ENCODE measurements around the gene SHD.
"Not testable (repeated sequence)": the region's sequence is repeated elsewhere in the genome, so short reads cannot be mapped to it uniquely, and the experiment has no call there.

Gene SHD

DNA sequence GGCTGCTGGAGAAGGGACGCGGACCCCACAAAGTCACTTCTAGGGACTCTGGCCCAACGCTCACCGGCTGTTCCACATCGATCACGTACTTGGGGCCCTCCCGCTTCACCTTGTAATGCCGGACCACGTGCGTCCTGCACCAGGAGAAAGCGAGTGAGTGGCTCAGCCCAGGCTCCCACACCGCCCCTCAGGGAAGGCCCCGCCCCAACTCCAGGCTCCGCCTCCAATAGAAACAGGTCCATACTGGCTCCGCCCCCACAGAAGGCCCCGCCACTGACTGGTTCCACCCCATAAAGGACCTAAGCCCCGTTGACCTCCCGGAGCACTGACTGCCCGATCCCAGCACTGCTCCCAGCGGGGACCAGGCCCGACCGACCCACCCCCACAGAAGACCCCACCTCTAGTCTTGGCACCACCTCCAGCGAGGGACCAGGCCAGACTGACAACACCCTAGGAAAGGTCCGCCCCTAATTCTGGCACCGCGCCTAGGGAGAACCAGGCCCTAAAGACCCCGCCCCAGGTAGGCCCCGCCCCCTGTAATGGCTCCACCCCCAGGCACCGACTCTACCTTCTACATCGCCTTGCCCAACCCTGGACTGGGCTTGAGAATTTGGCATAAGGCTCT is 48.3 kb downstream of the SHD start:
- Histone ChIP-seq H3K27ac (ENCODE audit: low read length) (no peak overlapping the region), H3K36me3 (ENCODE audit: control insufficient read depth, insufficient read depth, low read length) (peaks cover 3% of the 10 kb centered on the region; the same call in 1 of the 2 replicates), H3K9me3 (ENCODE audit: control insufficient read depth, insufficient read depth, low read length) (no peaks in the 10 kb centered on the region), H3K27me3 (ENCODE audit: control insufficient read depth, insufficient read depth, low read length) (no peaks in the 10 kb centered on the region), H3K4me1 (ENCODE audit: control insufficient read depth, insufficient read depth, low read length) (peaks cover 4% of the 10 kb centered on the region; the same call in 1 of the 2 replicates), H3K4me3 (ENCODE audit: low read length) (peak overlapping the region; percentile 49; the same call in 1 of the 2 replicates)
- DNase-seq (ENCODE audit: low read depth, low spot score): peak; percentile 78
- no CpG with 5 or more reads among the region's 30 CpGs for WGBS (ENCODE audit: insufficient coverage, insufficient read length)

DNA sequence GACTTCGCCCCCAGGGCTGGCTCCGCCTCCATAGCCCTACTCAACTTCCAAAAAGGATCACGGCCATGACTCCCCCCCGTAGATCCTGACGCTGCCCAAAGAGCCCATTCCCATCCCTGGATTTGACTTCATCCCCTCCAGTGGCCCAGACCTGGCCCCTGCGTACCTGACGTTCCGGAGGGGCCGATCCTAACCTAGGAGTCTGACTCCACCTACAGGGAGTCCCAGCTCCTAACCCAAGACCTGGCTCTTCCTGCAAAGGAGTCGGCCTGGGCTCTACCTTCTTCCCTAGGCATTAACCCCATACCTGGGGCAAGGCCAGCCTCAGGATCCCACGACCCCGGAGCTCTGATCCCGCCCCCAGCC is 48.8 kb downstream of the SHD start:
- DNase-seq (ENCODE audit: low read depth, low spot score): no peak
- Histone ChIP-seq H3K36me3 (ENCODE audit: control insufficient read depth, insufficient read depth, low read length) (peaks cover 2% of the 10 kb centered on the region; the same call in 1 of the 2 replicates), H3K9me3 (ENCODE audit: control insufficient read depth, insufficient read depth, low read length) (no peaks in the 10 kb centered on the region), H3K27me3 (ENCODE audit: control insufficient read depth, insufficient read depth, low read length) (no peaks in the 10 kb centered on the region), H3K4me1 (ENCODE audit: control insufficient read depth, insufficient read depth, low read length) (peaks cover 4% of the 10 kb centered on the region; the same call in 1 of the 2 replicates), H3K27ac (ENCODE audit: low read length) (no peak overlapping the region), H3K4me3 (ENCODE audit: low read length) (peak overlapping the region; percentile 21; the same call in 1 of the 2 replicates)
- WGBS (ENCODE audit: insufficient coverage, insufficient read length): no CpG with 5 or more reads among the region's 13 CpGs

DNA sequence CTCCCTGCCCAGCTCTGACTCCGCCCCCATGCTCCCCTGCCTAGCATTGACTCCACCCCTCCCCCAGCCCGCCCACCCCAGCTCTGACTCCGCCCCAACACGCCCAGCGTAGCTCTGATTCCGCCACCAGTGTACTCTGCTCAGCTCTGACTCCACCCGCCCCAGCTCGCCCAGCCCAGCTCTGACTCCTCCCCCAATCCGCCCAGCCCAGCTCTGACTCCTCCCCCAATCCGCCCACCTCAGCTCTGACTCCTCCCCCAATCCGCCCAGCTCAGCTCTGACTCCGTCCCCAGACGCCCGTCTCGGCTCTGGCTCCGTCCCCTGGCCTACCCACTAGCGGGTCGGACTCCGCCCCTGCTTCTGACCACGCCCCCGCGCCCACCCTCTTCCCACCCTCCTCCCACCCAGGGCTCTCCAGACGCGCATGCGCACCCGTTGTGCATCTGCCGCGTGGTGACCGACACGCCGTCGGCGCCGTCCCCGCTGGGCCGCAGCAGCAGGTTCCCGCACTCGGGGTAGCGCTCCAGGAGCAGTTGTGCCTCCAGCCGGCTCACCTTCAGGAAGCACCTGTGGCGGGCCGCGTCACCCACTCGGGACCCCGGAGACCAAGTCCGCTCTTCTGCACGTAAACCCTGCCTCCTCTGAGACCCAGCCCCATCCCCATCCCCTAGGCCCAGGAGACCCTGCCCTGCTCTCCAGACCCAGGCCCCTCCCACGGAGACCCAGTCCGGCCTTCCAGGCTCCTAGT is 49.4 kb downstream of the SHD start:
- H3K4me3 ChIP-seq (ENCODE audit: low read length): peak overlapping the region; percentile 64; the same call in 1 of the 2 replicates
- H3K27me3 ChIP-seq (ENCODE audit: control insufficient read depth, insufficient read depth, low read length): no peaks in the 10 kb centered on the region
- H3K27ac ChIP-seq (ENCODE audit: low read length): no peak overlapping the region
- no CpG with 5 or more reads among the region's 49 CpGs for WGBS (ENCODE audit: insufficient coverage, insufficient read length)
- H3K36me3 ChIP-seq (ENCODE audit: control insufficient read depth, insufficient read depth, low read length): no peaks in the 10 kb centered on the region; the same call in 1 of the 2 replicates
- H3K9me3 ChIP-seq (ENCODE audit: control insufficient read depth, insufficient read depth, low read length): no peaks in the 10 kb centered on the region
- peak; percentile 81 for DNase-seq (ENCODE audit: low read depth, low spot score)
- H3K4me1 ChIP-seq (ENCODE audit: control insufficient read depth, insufficient read depth, low read length): peaks cover 4% of the 10 kb centered on the region; the same call in 1 of the 2 replicates

DNA sequence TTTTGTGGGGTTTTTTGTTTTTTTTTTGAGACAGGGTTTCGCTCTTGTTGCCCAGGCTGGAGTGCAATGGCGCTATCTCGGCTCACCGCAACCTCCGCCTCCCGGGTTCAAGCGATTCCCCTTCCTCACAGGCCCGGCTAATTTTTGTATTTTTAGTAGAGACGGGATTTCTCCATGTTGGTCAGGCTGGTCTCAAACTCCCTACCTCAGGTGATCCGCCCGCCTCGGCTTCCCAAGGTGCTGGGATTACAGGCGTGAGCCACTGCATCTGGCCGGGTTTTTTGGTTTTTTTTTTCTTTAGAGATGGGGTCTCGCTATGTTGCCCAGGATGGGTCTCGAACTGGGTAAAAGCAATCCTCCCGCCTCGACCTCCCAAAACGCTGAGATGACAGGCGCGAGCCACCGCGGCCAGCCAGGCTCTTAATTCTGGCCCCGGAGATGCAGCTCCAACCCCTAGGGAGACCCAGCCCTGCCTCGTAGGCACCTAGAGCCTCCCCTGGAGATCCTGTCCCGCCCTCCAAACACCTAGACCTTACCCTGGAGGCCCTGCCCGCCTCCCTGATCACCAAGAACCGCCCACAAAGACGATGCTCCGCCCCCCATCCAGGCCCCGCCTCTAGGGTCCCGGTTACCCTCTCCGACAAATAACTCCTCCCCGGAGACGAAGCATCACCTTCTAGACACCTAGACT is 50.1 kb downstream of the SHD start:
- no CpG with 5 or more reads among the region's 35 CpGs for WGBS (ENCODE audit: insufficient coverage, insufficient read length)
- peak overlapping the region; percentile 64; the same call in 1 of the 2 replicates for H3K4me3 ChIP-seq (ENCODE audit: low read length)
- not testable (repeated sequence) for H3K4me1 ChIP-seq (ENCODE audit: control insufficient read depth, insufficient read depth, low read length); H3K36me3 ChIP-seq (ENCODE audit: control insufficient read depth, insufficient read depth, low read length); H3K9me3 ChIP-seq (ENCODE audit: control insufficient read depth, insufficient read depth, low read length); H3K27ac ChIP-seq (ENCODE audit: low read length); H3K27me3 ChIP-seq (ENCODE audit: control insufficient read depth, insufficient read depth, low read length)
- DNase-seq (ENCODE audit: low read depth, low spot score): peak; percentile 35

DNA sequence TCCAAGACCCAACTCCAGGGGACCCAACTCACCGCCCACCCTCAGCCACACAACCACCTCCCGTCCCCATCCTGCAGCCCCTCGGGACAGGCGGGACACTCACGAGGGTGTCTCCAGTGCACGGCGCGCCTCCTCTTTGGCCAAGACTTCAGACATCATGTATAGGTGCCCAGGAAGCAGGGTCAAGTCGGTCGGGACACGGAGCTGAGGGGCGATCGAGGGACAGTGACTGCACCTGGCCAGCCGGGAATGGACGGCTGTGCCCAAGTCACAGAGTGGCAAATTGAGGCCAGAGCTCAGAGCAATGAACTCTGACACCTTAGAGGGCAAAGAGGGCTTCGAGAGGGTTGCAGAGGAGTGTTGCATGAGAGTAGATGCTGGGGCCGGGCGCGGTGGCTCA is 50.8 kb downstream of the SHD start:
- WGBS (ENCODE audit: insufficient coverage, insufficient read length): no CpG with 5 or more reads among the region's 19 CpGs
- DNase-seq (ENCODE audit: low read depth, low spot score): no peak
- Histone ChIP-seq H3K4me1 (ENCODE audit: control insufficient read depth, insufficient read depth, low read length) (peaks cover 4% of the 10 kb centered on the region; the same call in 1 of the 2 replicates), H3K36me3 (ENCODE audit: control insufficient read depth, insufficient read depth, low read length) (no peaks in the 10 kb centered on the region), H3K9me3 (ENCODE audit: control insufficient read depth, insufficient read depth, low read length) (no peaks in the 10 kb centered on the region), H3K27me3 (ENCODE audit: control insufficient read depth, insufficient read depth, low read length) (no peaks in the 10 kb centered on the region), H3K4me3 (ENCODE audit: low read length) (no peak overlapping the region), H3K27ac (ENCODE audit: low read length) (no peak overlapping the region)

DNA sequence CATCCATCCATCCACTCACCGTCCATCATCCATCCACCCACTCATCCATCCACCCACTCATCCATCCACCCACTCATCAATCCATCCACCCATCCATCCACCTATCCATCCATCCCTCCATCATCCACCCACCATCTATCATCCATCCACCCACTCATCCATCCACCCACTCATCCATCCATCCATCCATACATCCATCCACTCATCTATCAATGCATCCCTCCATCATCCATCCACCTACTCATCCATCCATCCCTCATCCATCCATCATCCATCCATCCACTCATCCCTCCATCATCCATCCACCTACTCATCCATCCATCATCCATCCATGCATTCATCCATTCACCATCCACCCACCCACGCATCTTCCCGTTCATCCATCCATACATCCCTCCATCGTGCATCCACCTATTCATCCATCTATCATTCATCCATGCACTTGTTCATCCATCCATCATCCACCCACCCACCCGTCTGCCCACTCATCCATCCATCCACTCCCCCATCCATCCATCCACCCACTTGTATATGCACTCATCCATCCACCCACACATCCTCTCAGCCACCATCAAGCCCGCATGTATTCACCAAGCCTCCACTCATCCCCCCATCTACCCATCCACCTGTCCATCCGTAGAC is 56.0 kb downstream of the SHD start:
- Histone ChIP-seq H3K4me3 (ENCODE audit: low read length) (no peak overlapping the region), H3K36me3 (ENCODE audit: control insufficient read depth, insufficient read depth, low read length) (no peaks in the 10 kb centered on the region), H3K9me3 (ENCODE audit: control insufficient read depth, insufficient read depth, low read length) (no peaks in the 10 kb centered on the region), H3K27ac (ENCODE audit: low read length) (no peak overlapping the region), H3K4me1 (ENCODE audit: control insufficient read depth, insufficient read depth, low read length) (0 out of 2 replicates have a peak, but pooled peaks cover 1% of the 10 kb centered on the region), H3K27me3 (ENCODE audit: control insufficient read depth, insufficient read depth, low read length) (no peaks in the 10 kb centered on the region)
- WGBS (ENCODE audit: insufficient coverage, insufficient read length): 100% methylated on average over 4 of the region's 7 CpGs
- no peak for DNase-seq (ENCODE audit: low read depth, low spot score)

DNA sequence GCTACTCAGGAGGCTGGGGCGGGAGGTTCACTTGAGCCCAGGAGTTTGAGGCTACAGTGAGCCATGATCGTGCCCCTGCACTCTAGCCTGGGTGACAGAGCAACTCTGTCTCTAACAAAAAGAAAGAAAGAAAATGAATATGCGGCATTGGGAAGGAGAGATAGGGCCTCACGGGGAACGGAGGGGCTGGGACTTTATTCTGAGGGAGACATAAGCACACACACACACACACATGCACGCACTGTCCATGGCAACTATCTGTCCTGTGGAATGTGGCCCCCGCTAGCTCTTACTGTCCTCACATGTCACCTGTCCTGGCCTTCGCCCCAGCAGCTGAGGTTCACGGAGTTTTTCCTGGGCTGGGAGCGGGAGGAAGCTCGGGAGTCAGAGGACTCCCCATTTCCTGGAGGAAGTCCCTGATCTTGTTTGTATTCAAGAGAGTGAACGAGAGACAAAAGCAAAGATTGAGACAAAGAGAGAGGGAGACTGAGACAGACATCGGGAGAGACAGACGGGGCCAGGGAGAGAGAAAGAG is 58.9 kb downstream of the SHD start:
- Histone ChIP-seq H3K4me1 (ENCODE audit: control insufficient read depth, insufficient read depth, low read length) (peaks cover 3% of the 10 kb centered on the region; the same call in 1 of the 2 replicates), H3K27me3 (ENCODE audit: control insufficient read depth, insufficient read depth, low read length) (no peaks in the 10 kb centered on the region), H3K27ac (ENCODE audit: low read length) (no peak overlapping the region), H3K4me3 (ENCODE audit: low read length) (peak overlapping the region; percentile 21; the same call in 1 of the 2 replicates), H3K9me3 (ENCODE audit: control insufficient read depth, insufficient read depth, low read length) (no peaks in the 10 kb centered on the region), H3K36me3 (ENCODE audit: control insufficient read depth, insufficient read depth, low read length) (no peaks in the 10 kb centered on the region)
- DNase-seq (ENCODE audit: low read depth, low spot score): no peak
- WGBS (ENCODE audit: insufficient coverage, insufficient read length): no CpG with 5 or more reads among the region's 14 CpGs

DNA sequence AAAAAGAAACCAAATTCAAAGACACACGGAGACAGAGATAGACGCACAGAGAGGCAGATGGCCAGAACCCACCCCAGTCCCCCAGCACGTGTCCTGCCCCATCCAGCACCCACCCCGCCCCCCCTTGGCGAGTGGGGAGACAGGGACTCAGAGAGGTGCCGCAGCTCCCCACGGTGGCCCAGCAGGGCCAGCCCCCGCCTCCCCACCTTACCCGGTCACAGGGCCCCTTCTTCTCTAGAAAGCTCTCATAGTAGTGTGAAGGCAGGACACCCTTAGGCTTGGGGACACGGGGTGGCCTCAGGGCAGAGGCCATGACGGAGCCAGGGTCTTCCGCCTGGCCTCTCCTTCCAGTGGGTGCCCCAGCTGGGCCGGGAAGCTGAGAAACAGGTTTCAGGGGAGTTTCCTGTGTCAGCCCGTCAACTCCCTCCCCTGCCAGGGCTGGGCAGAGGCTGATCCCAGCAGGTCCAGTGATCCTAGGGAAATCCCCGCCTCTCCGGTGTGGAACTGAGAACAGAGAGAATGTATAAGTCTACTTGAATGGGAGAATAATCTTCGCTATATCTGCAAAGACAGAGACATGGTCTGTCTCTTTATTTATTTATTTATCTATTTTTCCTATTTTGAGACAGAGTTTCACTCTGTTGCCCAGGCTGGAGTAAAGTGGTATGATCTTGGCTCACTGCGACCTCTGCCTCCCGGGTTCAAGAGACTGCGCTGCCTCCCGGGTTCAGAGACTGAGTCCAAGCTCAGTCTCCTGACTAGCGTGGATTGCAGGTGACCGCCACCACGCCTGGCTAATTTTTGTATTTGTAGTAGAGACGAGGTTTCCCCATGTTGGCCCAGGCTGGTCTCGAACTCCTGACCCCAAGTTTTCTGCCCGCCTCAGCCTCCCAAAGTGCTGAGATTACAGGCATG is 59.6 kb downstream of the SHD start, which contains the start of gene STAP2:
Gene STAP2 (minus strand): TSS at position 387 of the 915 bp plus-strand sequence. CDS start 74 bp downstream, at position 313.
- Histone ChIP-seq H3K27ac (ENCODE audit: low read length) (no peak within 1 kb of the TSS), H3K4me1 (ENCODE audit: control insufficient read depth, insufficient read depth, low read length) (peaks cover 3% of the 10 kb centered on the region; the same call in 1 of the 2 replicates), H3K36me3 (ENCODE audit: control insufficient read depth, insufficient read depth, low read length) (no peaks in the 10 kb centered on the region), H3K27me3 (ENCODE audit: control insufficient read depth, insufficient read depth, low read length) (no peaks in the 10 kb centered on the region), H3K9me3 (ENCODE audit: control insufficient read depth, insufficient read depth, low read length) (no peaks in the 10 kb centered on the region), H3K4me3 (ENCODE audit: low read length) (peak within 1 kb of the TSS; percentile 21; the same call in 1 of the 2 replicates)
- DNase-seq (ENCODE audit: low read depth, low spot score): no peak
- no CpG with 5 or more reads among the region's 27 CpGs for WGBS (ENCODE audit: insufficient coverage, insufficient read length)
